Activated CD8-positive, alpha-beta T cell treated with anti-CD3 and anti-CD28 coated beads, Interleukin-2, amount 10 ng/mL, durations not matched to agents 7 days and 5 days (primary cell): ENCODE measurements around the gene TMEM208. TPM values are rescaled to one million over a fixed set of nuclear protein-coding genes. Genes with fewer than 3 reads are reported as not detected.

Experiments used
- ATAC-seq: fragments of 150-1000 bp; cut with Tn5 transposase; one replicate; pipeline ENCODE4 v1.10.0; 2021; ENCODE audit warnings: moderate library complexity
- CTCF ChIA-PET: fragments of 350-600 bp; sonication (Branson Sonifier 250); formaldehyde crosslinking; loops from one replicate; lab custom pipeline; 2021; ENCODE audit warnings: antibody characterized with exemption; lab: Charles Lee
- POLR2A ChIA-PET: fragments of 350-600 bp; sonication (Branson Sonifier 250); formaldehyde crosslinking; loops from one replicate; lab custom pipeline; 2021; ENCODE audit warnings: antibody characterized with exemption; lab: Charles Lee
- DNase-seq: peaks from one replicate; pipeline ENCODE4 v3.0.0-alpha.2; 2020
- H3K27ac Mint-ChIP-seq: one replicate; pipeline ENCODE4 v1.8.0; 2021; ENCODE audit warnings: mild to moderate bottlenecking, mixed read lengths
- H3K27me3 Mint-ChIP-seq: one replicate; pipeline ENCODE4 v1.8.0; 2021; ENCODE audit warnings: low read depth, mixed read lengths
- H3K36me3 Mint-ChIP-seq: one replicate; pipeline ENCODE4 v1.8.0; 2021; ENCODE audit warnings: low read depth, mixed read lengths
- H3K4me1 Mint-ChIP-seq: one replicate; pipeline ENCODE4 v1.8.0; 2021; ENCODE audit warnings: low read depth, mixed read lengths
- H3K4me3 Mint-ChIP-seq: one replicate; pipeline ENCODE4 v1.8.0; 2021; ENCODE audit warnings: mild to moderate bottlenecking, mixed read lengths
- H3K9me3 Mint-ChIP-seq: one replicate; pipeline ENCODE4 v1.8.0; 2022; ENCODE audit warnings: mixed read lengths; ENCODE audit not compliant: insufficient read depth
- microRNA-seq: library from miRNA; unstranded; fragments of <30 nt; microRNA quantifications from one replicate; pipeline ENCODE4 v1.2.0, GENCODE V29; 2022
- total RNA-seq, 2 experiments: library from RNA; stranded (reverse); gene quantifications; one replicate each; pipeline ENCODE4 v1.2.3, GENCODE V29; 2021

Gene TMEM208
- total RNA-seq, 2 experiments from 2014 or later: 33.7 TPM

GRCh38 chr16:67270931-67271338, 44.0 kb downstream of the TMEM208 start:
- Mint-ChIP-seq H3K27ac (no peak overlapping the region), H3K27me3 (no peaks in the 10 kb centered on the region), H3K36me3 (peaks cover 10% of the 10 kb centered on the region), H3K9me3 (no peaks in the 10 kb centered on the region), H3K4me1 (no peaks in the 10 kb centered on the region), H3K4me3 (no peak overlapping the region)
- DNase-seq (no peak), ATAC-seq (no peak)
- ChIA-PET CTCF (no interaction called here), POLR2A (interaction anchor here (0.7 to 1.3 kb wide), 2 partner anchors 8 to 11 kb away, joined by 3 to 4 read pairs; partner anchors contain the start of gene PLEKHG4)

GRCh38 chr16:67271446-67271845, 44.5 kb downstream of the TMEM208 start:
- Mint-ChIP-seq H3K4me1 (peaks cover under 1% of the 10 kb centered on the region), H3K27me3 (no peaks in the 10 kb centered on the region), H3K9me3 (no peaks in the 10 kb centered on the region), H3K4me3 (no peak overlapping the region), H3K36me3 (peaks cover 12% of the 10 kb centered on the region), H3K27ac (no peak overlapping the region)
- POLR2A ChIA-PET: interaction anchor here (1.3 kb wide), 1 partner anchor 10 kb away, joined by 4 read pairs; no protein-coding TSS in a partner anchor
- CTCF ChIA-PET: no interaction called here
- no peak for ATAC-seq
- no peak for DNase-seq

- ATAC-seq (no peak), DNase-seq (no peak)
- no peak overlapping the region for H3K27ac Mint-ChIP-seq
- peaks cover 15% of the 10 kb centered on the region for H3K36me3 Mint-ChIP-seq
- ChIA-PET POLR2A (no interaction called here), CTCF (no interaction called here)
- H3K4me3 Mint-ChIP-seq: no peak overlapping the region
- no peaks in the 10 kb centered on the region for H3K27me3 Mint-ChIP-seq
- peaks cover 17% of the 10 kb centered on the region for H3K4me1 Mint-ChIP-seq
- H3K9me3 Mint-ChIP-seq: no peaks in the 10 kb centered on the region
These were observed 48.4 kb downstream of the TMEM208 start for GRCh38 chr16:67275321-67275720.

- ATAC-seq: no peak
- H3K27me3 Mint-ChIP-seq: no peaks in the 10 kb centered on the region
- ChIA-PET POLR2A (interaction anchor here (0.5 to 1.1 kb wide), 2 partner anchors 11 to 26 kb away, joined by 3 to 5 read pairs; no protein-coding TSS in a partner anchor), CTCF (interaction anchor here (1.0 to 1.5 kb wide), 4 partner anchors 8 to 122 kb away, joined by 4 to 9 read pairs (median 6); no protein-coding TSS in a partner anchor)
- H3K27ac Mint-ChIP-seq: peak overlapping the region; percentile 27
- H3K4me3 Mint-ChIP-seq: peak overlapping the region; percentile 62
- peaks cover 10% of the 10 kb centered on the region for H3K36me3 Mint-ChIP-seq
- peaks cover 17% of the 10 kb centered on the region for H3K4me1 Mint-ChIP-seq
- no peak for DNase-seq
- no peaks in the 10 kb centered on the region for H3K9me3 Mint-ChIP-seq
These were observed 50.5 kb downstream of the TMEM208 start for GRCh38 chr16:67277294-67277998.

- DNase-seq (no peak), ATAC-seq (no peak)
- Mint-ChIP-seq H3K27ac (peak overlapping the region; percentile 76), H3K27me3 (no peaks in the 10 kb centered on the region), H3K4me1 (peaks cover 17% of the 10 kb centered on the region), H3K4me3 (peak overlapping the region; percentile 81), H3K9me3 (no peaks in the 10 kb centered on the region), H3K36me3 (peaks cover 10% of the 10 kb centered on the region)
- ChIA-PET POLR2A (interaction anchor here (0.6 to 1.3 kb wide), 4 partner anchors 8 to 104 kb away, joined by 3 to 5 read pairs (median 3); no protein-coding TSS in a partner anchor), CTCF (interaction anchor here (0.6 to 1.5 kb wide), 15 partner anchors 8 to 201 kb away, joined by 3 to 9 read pairs (median 4); partner anchors contain the start of genes KCTD19, LRRC36 and TMEM208)
These were observed 51.3 kb downstream of the TMEM208 start for GRCh38 chr16:67277999-67278772.

Small RNA genes lying within 50 kb of the gene (microRNA-seq; reads per million reads assigned to microRNA genes)
- gene MIR328: 39.6 reads per million, percentile 47 among the genes with 10 or more reads in this experiment

Other genes starting within 250 kb of the TMEM208 start
- 10 to 100 TPM; 10.5 to 12.0 TPM for gene CES4A, start 238.5 kb upstream of the TMEM208 start, total RNA-seq
- gene CBFB, start 198.0 kb upstream of the TMEM208 start, total RNA-seq: 100 to 1,000 TPM; 235 to 241 TPM
- 10 to 100 TPM; 16.5 TPM for gene PHAF1, start 117.2 kb upstream of the TMEM208 start, total RNA-seq
- gene B3GNT9, start 76.1 kb upstream of the TMEM208 start, total RNA-seq: 1 to 10 TPM; 6.6 to 7.2 TPM
- 10 to 100 TPM; 39.2 to 40.7 TPM for gene TRADD, start 67.2 kb upstream of the TMEM208 start, total RNA-seq
- gene FBXL8, start 67.2 kb upstream of the TMEM208 start, total RNA-seq: 10 to 100 TPM; 22.7 to 24.8 TPM
- gene HSF4, start 62.4 kb upstream of the TMEM208 start, total RNA-seq: 10 to 100 TPM; 31.5 to 34.4 TPM
- gene NOL3, start 56.6 kb upstream of the TMEM208 start, total RNA-seq: 1 to 10 TPM; 7.4 to 8.2 TPM
- gene MATCAP1, start 43.2 kb upstream of the TMEM208 start, total RNA-seq: 10 to 100 TPM; 43.3 to 48.2 TPM
- not detected for gene EXOC3L1, start 37.0 kb upstream of the TMEM208 start, total RNA-seq
- 100 to 1,000 TPM; 134 to 138 TPM for gene E2F4, start 35.0 kb upstream of the TMEM208 start, total RNA-seq
- gene ELMO3, start 28.0 kb upstream of the TMEM208 start, total RNA-seq: 1 to 10 TPM; 7.2 to 8.0 TPM
- gene FHOD1, start 20.4 kb downstream of the TMEM208 start, total RNA-seq: 100 to 1,000 TPM in 1 of 2 experiments, 10 to 100 TPM in 1; 93.4 to 101 TPM
- 1 to 10 TPM; 3.1 to 4.1 TPM for gene SLC9A5, start 21.8 kb downstream of the TMEM208 start, total RNA-seq
- 10 to 100 TPM; 13.6 to 16.3 TPM for gene PLEKHG4, start 52.4 kb downstream of the TMEM208 start, total RNA-seq
- 1 to 10 TPM in 1 of 2 experiments, under 1 TPM in 1; 0.65 to 1.1 TPM for gene KCTD19, start 99.6 kb downstream of the TMEM208 start, total RNA-seq
- gene LRRC36, start 99.7 kb downstream of the TMEM208 start, total RNA-seq: not detected
- not detected for gene TPPP3, start 166.4 kb downstream of the TMEM208 start, total RNA-seq
- under 1 TPM in 1 of 2 experiments, not detected in 1; 0.26 TPM for gene ZDHHC1, start 189.3 kb downstream of the TMEM208 start, total RNA-seq
- gene HSD11B2, start 204.0 kb downstream of the TMEM208 start, total RNA-seq: not detected